Activated naive CD4-positive, alpha-beta T cell treated with Interleukin-2 at 50 U/mL for 16 hours (primary cell): ENCODE results near the gene SLC5A8.

Experiments
- DNase-seq: peaks from one replicate; pipeline ENCODE4 v3.0.0-alpha.2; 2020

Gene SLC5A8, protein sequence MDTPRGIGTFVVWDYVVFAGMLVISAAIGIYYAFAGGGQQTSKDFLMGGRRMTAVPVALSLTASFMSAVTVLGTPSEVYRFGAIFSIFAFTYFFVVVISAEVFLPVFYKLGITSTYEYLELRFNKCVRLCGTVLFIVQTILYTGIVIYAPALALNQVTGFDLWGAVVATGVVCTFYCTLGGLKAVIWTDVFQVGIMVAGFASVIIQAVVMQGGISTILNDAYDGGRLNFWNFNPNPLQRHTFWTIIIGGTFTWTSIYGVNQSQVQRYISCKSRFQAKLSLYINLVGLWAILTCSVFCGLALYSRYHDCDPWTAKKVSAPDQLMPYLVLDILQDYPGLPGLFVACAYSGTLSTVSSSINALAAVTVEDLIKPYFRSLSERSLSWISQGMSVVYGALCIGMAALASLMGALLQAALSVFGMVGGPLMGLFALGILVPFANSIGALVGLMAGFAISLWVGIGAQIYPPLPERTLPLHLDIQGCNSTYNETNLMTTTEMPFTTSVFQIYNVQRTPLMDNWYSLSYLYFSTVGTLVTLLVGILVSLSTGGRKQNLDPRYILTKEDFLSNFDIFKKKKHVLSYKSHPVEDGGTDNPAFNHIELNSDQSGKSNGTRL

DNA sequence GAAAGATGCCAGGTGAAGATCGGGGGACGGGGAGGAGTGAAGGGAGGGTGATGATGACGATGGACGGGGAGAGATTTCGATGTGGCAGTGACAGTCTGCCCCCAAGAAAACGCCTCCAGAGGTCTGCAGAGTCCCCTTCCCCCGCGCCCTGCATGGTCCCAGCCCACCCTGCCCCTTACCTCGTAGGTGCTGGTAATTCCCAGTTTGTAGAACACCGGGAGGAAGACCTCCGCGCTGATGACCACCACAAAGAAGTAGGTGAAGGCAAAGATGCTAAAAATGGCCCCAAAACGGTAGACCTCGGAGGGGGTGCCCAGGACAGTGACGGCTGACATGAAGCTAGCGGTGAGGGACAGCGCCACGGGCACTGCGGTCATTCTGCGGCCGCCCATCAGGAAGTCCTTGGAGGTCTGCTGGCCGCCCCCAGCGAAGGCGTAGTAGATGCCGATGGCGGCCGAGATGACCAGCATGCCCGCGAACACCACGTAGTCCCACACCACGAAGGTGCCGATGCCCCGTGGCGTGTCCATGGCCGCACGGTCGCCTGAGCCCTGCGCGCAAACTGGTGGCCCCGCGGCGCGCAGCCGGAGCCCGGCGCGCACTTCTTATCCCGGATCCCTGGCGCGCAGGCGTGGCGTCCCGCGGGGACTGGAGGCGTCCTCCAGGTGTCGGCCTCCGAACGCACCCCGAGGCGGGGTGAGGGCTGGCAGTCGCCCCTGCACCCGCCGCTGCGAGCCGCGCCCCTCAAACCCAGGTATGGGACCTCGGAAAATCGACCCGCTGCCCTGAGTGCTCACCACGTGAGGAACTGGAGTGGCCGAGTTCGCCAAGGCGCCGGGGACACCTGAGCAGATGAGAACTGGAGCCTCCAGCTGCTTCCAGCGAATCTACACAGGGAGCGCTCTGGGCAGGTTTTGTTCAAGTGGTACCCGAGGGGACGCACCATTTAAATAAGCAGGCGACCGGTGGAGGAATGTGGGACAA lies at the start of gene SLC5A8:
TSS of gene SLC5A8 (minus strand) at position 920 of the 984 bp plus-strand sequence. CDS start at position 530, 390 bp downstream.
- DNase-seq: no peak

DNA sequence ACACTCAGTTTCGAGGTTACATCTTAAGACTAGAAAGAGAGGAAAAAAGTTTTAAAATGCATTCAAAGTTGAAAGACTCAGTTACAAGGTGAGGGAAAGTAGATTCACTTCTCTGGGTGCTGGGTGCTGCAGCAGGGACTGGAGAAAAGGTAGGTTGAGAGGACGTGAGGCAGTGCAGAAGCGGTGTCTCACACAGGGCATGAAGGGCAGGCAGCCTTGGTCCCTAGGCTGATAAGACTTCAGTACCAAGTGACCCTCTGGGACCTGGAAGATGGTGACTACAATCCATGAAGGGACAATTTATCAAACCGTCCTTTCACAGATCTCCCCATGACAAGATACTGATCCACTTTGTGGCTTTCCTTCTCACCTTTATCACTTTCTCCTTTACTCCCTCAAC lies 47.3 kb upstream of the SLC5A8 start:
- no peak for DNase-seq

DNA sequence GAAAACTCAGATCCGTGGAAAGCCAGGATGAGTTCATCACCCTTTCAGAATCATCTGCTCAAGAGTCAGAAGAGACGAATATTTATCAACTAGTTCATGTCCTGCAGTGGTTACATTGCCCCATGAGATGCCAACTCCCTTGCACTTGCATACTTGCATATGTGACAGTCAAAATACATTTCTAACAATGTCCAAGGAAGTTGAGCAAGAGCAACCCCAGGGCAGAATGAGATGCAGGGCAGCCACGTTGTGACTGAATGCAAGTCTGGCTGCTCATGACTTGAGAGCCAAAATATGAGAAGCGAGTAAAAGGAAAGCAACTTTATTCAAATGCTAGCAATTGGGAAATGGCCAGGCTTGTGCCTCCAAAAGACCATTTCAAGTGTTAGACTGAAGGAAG lies 46.2 kb upstream of the SLC5A8 start:
- no peak for DNase-seq

DNA sequence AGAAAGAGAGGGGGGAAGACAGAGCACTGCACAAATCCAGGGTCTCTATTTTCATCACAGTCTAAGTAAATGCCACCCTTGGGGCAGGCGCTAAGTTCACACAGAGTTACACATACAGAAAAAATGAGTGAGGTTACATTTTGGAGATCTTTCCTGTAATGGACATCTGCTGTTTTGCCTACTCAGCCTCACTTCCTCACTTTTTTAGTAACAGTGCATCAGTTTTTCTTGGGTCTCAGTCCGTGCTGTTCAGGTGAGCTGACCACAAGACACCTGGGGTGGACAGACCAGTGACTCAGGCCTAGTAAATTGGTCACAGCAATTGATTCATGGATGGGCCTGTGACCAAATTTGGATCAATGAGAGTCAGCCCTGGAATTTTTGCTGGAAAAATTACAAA lies 33.6 kb upstream of the SLC5A8 start:
- no peak for DNase-seq

DNA sequence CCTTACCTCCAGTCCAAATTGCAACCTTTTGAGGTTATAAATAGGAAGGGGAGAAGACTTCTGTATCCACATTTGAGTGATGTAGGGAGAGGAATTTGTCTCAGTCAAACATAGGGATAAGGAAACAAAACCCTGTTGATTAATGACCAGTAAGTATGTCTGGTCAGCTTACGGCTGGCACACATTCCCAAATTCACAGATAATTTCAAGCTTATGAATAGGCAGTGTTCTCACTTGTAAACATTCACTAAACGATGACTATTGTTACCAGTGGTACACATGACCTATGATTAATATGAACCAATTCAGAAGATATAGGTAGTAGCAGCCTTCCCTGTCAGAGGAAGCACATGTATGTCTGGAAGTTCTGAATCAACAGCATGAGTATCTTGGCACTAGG lies 33.0 kb upstream of the SLC5A8 start:
- no peak for DNase-seq

DNA sequence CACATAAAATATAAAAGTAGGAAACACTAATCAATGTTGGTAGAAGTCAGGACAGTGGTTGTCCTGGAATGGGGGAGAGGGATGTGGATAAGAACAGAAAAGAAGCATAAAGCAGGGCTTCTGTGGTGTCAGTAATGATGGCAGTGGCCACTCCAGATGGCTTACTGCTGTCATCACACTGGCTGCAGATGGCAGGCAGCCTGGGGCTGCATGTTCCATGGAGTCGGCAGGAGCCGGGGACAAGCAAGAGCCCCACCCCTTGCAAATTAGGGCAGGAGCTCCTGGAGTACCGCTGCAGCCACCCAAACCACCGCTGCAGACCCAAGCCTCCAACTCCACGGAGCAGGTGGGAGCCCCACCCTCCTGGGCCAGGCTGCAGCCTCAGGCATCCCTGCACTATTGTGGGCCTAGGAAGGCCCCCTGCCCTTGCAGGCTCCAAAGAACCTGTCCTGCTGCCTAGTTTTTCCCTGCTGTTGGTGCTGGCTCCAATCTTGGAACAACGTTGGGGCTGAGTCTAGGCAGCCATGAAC lies 28.8 kb upstream of the SLC5A8 start:
- DNase-seq: no peak

DNA sequence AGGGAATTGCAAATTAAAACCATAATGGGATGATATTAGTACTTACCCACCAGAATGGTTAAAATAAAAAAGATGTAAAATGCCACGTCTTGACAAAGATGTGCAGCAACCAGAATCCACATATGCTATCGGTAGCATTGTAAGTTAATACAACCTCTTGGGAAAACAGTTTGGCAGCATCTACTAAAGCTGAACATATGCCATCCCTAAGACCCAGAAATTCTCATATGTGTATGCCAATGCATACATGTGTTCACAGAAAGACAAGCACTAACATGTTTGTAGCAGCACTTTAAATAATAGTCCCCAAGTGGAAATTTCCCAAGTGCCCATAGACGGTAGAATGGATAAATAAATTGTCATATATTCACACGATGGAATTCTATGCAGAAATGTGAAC lies 28.3 kb upstream of the SLC5A8 start:
- no peak for DNase-seq

DNA sequence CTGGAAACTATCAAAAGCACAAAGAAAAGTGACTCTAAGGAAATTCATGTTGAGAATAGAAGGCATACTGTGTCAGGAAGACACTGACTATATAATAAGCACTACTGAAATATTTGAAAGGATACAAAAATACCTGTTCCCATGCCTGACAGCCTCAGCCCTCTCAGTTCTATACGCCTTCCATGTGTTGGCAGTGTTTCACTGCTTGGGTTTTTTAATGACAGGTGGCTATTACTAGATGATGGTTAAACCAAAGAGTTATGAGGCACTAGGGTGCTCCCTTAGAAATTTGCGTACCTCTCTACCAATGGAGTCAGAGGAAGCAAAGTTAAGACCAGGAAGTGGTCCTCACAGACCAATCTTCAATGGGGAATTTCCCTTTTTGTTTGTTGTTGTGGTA lies 25.6 kb upstream of the SLC5A8 start:
- no peak for DNase-seq

DNA sequence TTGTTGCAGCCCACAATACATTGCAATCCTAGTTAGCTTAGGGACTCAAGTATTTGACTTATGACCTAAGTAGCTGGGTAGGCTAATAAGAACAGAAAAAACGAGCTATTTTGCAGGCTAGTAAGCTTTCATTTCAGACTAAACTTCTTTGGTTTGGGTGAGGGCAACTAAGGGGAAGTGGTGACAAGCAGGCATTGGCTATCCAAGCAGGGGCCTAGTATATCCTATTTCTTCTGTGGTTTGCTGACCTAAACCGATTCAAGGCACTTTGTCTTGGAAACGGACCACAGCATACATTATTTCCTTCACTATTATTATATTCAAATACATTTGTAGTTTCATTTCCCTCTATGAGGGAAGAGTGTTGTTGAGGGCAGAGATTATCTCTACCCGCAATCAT lies 21.6 kb upstream of the SLC5A8 start:
- DNase-seq: no peak

DNA sequence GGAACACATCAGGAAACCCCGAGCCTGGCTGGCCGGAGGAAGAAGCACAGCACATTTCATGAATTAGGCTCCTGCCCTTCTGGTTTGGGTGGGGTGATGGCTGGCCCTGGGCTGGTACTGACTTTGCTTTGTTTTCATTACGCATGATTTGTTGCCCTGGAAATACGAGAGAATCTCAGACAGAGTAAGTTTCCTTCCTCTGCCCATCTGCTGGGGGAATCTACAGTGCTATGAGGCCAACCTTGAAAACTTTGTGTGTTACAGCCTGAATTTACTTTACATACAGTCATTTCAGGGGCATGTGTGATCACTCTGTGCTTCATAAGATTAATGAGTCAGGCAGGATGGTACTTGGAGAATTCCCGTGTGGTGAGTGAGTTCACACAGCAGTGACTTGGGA lies 20.5 kb upstream of the SLC5A8 start:
- no peak for DNase-seq

DNA sequence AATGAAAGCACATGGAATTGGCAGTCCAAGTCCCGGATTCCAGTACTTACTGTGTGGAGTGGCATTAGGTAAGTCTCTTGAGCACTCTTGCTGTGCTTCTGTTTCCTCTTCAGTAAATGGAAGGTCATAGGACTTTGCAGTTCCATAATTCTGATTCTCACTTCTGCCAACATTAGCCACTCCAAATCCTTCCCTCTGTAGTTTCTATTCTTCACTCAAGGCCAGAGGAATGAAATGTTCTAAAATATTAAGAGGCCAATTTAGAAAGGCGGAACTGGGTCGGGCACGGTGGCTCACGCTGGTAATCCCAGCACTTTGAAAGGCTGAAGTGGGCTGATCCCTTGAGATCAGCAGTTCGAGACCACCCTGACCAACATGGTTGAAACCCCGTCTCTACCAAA lies 19.8 kb upstream of the SLC5A8 start:
- DNase-seq: no peak

DNA sequence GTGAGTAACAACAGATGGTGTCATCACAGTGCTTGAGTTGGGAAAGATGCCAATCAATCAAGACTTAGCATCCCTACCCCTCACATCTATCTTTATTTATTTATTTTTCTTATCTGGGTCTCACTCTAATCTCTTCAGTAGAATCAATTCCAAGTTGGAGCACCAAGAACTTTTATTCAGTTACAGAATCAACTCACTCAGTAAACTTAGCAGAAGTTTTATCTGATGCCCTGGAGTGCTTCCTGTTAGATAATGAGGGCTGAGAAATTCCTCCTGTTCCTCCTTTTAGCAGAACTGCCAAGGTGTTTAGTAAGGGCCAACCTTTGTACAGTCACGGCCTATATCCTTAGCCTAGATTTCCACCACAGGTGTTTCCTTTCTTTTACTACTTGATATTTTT lies 11.3 kb upstream of the SLC5A8 start:
- no peak for DNase-seq

DNA sequence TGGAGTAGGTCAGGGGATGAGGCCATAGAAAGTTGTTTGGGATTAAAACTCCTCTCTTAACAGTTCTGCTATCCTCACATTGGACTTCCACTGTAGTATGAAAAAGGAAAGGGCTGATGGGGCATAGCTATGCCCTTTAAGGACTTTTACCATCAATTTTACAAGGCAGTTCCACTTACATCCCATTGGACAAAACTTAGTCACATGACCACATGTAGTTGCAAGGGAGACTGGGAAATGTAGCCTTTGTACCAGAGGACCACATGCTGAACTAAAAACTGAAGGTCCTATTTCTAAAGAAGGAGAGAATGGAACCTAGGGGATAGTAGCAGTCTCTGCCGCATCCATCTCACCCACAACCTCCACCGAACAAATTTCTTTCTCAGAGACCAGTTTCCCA lies 6.8 kb upstream of the SLC5A8 start:
- DNase-seq: no peak

DNA sequence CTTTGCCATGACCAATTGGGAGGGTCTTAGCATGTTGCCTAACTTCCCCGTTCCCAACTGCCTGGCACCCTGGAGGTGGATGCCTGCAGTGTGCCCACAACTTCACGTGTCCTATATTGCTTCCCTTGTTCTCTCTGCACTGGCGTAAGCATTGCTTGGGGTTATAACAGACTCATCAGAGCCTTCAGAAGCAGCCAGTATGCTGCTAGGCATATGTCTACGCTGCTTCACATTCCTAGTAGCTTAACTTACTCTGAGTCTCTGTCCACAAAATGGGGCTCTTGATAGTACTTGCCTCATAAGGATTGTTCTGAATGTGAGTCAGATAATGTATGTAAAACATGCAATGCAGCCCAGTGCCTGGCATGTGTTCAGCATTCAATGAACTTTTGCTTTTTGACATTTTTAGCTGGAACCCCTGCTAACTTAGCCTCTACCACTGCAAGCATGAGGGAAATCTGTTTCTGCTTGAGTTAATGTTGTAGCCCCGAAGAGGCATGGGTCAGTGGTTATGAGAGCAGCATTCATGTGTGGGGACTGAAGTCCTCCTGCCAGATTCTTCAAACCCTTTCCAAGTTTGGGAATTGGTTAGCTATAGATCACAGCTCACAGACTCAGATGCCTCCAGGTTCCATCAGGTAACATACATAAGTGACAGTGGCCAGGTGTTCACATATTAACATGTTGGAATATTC lies 2.8 kb downstream of the SLC5A8 start:
- no peak for DNase-seq

DNA sequence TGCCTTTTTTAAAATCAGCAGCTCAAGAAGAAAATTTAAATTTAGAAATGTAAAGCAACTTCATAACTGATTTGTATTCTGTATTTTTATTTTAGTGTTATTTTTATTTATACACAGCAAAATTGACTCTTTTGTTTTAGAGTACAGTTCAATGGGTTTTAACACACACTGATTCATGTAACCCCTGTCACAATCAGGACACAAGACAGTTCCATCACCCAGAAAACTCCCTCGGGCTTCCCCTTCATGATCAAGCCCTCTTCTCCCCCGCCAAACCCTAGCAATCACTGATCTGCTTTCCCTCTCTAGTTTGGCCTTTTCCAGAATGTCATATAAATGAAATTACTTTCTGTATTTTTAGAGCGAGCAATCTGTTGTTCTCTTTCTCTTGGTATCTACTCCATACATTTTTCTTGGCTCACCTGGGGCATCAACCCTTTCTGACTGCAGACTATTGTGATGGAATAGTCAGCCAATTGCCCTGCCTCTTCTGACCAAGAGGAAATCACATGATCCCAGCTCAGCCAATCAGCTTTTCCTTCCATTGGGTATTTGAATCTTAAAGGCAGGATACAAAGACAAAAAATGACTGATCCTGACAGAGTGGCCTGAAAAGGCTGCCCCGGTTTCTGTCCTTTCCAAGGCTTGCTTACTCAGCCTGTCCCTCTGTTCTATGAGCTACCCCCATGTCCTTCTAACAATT lies 5.3 kb downstream of the SLC5A8 start:
- DNase-seq: no peak

DNA sequence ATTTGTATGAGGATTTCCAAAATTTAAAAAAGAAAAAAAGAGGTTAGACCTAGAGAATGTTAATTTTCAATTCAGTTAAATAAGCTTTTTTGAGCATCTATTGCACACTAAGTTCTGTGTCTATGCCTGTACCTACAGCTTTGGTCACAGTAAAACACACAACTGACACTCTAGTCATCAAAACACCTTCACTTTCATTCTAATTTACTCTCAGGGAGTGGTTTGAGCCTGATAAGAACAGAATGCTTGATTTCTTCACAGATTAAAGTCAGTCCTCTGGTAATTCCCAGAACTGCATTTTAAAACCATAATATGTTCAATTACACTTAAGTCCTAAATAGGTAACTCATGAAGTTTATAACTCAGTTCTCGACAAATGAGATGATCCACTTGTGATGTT lies 9.2 kb downstream of the SLC5A8 start:
- DNase-seq: no peak

DNA sequence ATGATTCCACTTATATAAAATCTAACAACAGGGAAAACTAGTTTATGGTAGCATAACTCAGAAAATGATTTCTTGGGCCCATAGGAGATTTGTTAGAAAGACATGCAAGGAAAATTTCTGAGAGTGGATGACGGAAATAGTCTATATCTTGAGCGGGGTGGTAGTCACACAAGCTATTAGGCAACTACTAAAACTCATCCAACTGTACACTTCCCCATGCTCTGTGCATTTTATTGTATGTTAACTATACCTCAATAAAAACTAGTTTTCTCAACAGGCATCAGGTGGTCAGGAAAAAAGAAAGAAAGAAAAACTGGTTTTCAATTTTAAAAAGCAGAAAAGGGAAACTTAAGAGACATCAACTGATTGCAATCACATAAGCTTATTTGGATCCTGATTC lies 9.9 kb downstream of the SLC5A8 start:
- DNase-seq: no peak

DNA sequence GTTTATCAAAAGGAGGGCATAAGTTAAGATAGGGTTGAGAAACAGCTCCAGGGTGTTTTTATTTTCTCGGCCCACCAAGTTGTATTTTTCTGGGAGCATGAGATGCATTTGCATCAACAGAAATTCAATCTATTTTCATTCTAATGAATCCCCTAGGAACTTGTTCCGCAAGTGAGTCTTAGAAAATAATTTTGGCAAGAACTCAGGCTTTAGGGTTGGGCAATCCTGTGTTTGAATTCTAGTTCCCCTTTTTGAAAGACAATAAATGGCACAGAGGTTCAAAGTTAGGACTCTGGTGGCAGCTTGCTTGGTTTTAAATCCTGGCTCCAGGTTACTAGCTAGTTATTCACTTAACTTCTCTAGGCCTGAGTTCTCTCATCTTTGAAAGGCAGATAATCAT lies 23.7 kb downstream of the SLC5A8 start:
- DNase-seq: no peak

DNA sequence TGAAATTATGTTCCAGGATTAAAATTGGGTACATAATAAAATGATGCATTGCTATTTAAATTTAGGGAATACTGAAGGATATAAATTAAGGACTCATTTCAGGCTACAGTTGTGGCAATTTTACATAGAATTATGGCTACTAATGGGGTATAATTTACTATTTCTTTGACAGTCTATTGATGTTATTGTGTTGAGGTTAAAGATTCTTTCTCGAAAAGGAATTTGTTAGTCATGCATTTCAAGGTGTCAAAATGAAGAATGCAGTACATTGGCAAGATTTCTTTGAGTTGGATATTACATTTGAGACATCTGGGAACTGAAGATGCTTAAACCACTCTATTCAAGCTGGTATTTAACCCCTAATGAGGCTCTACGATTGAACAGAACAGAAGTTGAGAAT lies 28.3 kb downstream of the SLC5A8 start:
- DNase-seq: no peak

DNA sequence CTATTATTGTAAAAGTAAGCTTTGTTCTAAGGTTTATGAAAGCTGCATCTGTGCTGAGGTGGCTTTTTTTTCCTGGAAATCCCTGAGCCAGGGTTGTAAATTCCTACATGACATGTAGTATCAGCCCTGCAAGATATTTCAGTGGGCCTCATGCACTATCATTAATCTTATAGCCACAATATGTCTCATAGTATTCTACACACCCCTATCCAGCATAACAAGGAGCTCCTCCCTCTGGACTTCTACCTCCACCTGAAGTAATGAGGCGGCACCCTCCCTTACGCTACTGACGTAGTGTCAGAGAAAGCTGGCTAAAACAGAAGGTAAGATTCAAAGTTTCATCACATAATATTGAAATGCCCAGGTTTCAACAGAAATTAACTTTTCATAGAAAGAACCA lies 35.5 kb downstream of the SLC5A8 start:
- DNase-seq: no peak

DNA sequence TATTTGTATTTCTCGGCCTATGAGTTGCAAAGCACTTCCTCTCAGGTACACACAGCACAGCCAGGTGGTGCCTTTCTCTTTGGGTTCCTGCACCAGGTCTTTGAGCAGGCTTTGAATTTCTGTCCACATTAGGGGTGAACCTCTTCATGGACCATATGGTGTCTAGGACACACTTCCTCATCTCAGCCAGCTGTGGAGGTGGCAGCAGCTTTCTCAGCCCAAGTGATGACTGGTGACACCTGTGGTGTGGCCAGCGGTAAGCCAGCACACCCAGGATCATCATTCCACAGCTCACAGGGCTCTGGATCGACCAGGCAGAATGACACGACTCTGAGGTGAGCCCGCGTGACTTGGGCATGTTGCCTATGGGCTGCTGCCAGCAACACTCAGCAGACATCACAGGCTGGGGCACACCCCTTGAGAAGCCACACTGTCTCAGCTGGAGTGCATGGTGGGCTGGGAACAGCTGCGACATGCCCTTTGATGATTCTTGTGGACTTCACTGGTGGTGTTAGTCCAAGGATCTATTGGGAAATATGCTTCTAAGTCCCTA lies 36.8 kb downstream of the SLC5A8 start:
- no peak for DNase-seq

DNA sequence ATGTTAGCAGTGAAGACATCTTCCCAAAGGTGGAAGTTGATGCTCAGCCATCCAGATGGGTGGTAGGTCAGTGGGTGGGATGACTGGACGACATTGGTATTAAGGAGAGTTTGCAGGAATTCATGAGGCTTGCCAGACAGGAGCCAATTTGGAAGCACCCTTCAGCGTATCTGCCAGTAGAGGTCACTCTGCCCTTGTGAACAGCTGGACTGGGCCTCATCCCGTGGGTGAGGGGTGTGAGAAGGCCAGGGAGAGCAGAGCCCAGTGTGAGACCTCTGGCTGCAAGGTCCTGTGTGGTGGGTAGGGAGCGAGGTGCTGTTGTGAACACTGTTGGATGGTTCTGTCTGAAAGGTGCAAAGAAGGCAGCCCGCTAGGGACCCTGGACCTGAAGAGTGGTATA lies 37.7 kb downstream of the SLC5A8 start:
- no peak for DNase-seq
